Stimulated activated CD8-positive, alpha-beta memory T cell treated with anti-CD3 and anti-CD28 coated beads, Interleukin-4, amount 100 ng/mL, for 48 hours (primary cell): Measurements from ENCODE around the gene TOR3A.
"Not testable (repeated sequence)": the region's sequence is repeated elsewhere in the genome, so short reads cannot be mapped to it uniquely, and the experiment has no call there.

Source experiments
- DNase-seq: peaks from one replicate; pipeline ENCODE4 v3.0.0-alpha.2; 2020

TOR3A gene

DNA sequence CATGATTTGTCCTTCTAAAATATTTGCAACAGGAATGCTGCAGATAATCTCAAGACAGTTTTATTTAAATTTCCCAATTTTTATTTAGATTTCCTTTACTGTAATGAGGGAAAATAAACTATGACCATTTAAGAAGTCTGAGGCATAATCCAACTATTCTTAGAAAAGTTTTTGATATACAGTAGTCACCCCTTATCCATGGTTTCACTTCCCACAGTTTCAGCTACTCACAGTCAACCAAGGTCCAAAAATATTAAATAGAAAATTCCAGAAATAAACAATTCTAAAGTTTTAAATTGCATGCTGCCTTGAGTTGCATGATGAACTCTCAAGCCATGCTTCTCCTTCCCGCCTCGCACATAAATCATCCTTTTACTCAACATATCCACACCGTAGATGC is 33.3 kb downstream of the TOR3A start:
- DNase-seq: no peak

GRCh38 chr1:179119513-179119912 is 37.6 kb downstream of the TOR3A start:
- no peak for DNase-seq

DNA sequence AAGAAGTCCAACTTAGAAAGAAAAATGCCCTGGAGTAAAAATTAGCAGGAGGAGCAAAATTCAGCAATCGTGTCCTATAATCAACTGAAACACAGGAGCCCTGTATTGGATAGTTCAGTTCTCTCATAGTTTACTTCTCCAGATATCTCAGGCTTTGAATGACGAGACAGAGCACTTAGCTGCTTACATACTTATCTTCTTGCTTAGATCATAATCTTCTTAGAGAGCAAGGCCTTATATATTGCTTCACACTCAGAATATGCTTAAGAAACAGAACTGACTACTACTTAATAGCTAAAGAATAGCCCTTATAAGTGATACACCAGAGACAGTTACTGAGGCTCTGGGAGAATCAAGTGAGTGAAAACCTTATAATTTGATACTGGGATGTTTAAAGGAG is 38.9 kb downstream of the TOR3A start:
- DNase-seq: no peak

DNA sequence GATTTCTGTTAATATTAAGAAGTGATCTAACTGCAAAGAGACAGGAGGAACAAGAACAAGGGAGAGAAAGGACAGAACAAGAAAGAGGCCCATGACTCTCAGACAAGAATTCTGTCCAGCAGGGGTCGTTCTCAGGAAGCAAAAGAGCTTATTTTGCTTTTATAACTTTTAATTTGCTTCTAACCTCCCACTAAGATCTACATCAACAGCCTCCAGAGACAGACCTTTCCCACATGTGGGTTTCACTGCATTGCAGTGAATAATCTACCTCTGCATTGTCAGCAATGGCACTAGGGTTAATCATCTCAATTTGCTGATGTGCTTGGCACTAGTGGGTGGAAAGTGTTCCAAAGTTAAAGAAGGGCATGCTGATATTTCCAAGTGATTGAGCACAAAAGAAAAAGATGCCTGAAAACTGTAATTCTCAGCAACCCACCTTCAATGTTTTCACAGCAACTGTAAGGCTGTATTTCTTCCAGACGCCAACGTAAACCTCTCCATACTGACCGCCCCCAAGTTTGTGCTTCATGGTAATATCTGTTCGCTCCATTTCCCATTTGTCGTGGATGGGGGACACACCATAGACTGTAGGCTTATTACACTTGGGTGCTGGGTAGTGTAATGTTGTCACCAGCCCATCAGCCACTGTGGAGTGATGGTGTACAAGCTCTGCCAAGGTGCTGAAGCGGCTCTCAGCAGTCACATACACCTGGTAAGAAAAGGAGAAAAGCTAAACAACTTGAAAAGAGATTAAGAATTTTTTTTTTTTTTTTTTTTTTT is 39.5 kb downstream of the TOR3A start:
- peak; percentile 56 for DNase-seq

DNA sequence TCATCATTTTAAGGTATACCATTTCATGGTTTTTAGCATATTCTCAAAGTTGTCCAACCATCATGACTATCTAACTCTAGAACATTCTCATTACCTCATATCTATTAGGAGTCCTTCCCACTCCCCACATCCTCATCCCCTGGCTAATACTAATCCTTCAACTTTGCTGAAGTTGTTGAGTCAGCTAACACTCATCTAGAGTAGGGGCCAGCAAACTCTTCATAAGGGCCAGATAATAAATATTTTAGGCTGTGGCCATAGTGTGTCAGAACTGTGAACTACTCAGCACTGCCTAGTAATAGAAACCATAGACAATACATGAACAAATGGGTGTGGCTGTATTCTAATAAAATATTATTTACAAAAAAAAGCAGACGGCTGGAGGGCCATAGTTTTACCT is 43.0 kb downstream of the TOR3A start:
- DNase-seq: no peak

GRCh38 chr1:179126338-179127060 is 44.6 kb downstream of the TOR3A start:
- DNase-seq: no peak

GRCh38 chr1:179127163-179127895 is 45.5 kb downstream of the TOR3A start:
- DNase-seq: no peak

DNA sequence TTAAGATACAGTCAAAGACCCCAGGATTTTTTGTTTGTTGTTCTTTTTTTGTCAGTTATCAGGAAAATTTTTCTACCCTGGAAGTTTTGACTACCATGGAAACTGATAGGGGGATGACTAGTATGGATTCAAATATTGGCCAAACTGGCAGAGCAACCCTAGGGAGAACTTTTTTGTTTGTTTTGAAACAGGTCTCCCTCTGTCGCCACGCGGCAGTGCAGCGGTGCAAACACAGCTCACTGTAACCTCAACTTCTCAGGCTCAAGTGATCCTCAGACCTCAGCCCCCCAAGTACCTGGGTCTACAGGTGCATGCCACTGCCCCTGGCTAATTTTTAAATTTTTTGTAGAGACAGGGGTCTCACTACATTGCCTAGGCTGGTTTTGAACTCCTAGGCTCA is 46.6 kb downstream of the TOR3A start:
- DNase-seq: no peak

- no peak for DNase-seq
Measured at GRCh38 chr1:179129702-179130473, 48.0 kb downstream of the TOR3A start.

DNA sequence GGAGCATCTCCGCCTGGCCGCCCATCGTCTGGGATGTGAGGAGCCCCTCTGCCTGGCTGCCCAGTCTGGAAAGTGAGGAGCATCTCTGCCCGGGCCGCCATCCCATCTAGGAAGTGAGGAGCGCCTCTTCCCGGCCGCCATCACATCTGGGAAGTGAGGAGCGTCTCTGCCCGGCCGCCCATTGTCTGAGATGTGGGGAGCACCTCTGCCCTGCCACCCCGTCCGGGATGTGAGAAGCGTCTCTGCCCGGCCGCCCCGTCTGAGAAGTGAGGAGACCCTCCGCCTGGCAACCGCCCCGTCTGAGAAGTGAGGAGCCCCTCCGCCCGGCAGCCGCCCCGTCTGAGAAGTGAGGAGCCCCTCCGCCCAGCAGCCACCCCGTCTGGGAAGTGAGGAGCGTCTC is 53.3 kb downstream of the TOR3A start:
- DNase-seq: not testable (repeated sequence)

DNA sequence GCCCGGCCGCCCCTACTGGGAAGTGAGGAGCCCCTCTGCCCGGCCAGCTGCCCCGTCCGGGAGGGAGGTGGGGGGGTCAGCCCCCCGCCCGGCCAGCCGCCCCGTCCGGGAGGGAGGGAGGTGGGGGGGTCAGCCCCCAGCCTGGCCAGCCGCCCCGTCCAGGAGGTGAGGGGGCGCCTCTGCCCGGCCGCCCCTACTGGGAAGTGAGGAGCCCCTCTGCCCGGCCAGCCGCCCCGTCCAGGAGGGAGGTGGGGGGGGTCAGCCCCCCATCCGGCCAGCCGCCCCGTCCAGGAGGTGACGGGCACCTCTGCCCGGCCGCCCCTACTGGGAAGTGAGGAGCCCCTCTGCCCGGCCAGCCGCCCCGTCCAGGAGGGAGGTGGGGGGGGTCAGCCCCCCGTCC is 53.8 kb downstream of the TOR3A start:
- DNase-seq: not testable (repeated sequence)

DNA sequence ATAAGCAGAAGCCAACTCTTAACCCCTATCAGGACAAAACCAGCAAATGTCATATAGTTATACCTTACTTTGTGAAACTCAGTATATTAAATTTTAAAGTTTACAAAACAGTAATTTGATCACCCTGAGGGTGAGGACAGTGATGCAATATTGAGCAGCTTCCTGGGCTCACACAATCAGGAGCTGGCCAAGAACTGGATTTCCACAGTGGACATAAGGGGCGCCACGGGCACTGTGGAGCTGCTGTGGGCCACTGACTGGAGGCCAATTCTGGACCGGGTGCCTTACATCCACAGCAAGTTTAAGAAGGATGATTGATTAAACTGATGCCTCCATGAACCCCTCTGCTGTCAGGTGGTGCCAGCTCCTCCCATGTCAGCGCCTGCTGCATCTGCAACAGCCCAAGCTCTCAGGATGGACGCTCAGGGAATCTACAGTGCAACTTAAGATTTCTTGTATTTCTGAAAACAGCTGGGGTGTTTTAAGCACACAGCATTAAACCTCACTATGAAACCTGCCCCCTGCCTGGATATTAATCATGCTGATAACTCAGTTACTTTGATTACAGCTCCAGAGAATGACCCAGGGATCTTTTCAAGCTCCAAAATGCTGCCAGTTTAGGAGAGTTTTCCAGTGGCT is 55.9 kb downstream of the TOR3A start:
- DNase-seq: no peak

DNA sequence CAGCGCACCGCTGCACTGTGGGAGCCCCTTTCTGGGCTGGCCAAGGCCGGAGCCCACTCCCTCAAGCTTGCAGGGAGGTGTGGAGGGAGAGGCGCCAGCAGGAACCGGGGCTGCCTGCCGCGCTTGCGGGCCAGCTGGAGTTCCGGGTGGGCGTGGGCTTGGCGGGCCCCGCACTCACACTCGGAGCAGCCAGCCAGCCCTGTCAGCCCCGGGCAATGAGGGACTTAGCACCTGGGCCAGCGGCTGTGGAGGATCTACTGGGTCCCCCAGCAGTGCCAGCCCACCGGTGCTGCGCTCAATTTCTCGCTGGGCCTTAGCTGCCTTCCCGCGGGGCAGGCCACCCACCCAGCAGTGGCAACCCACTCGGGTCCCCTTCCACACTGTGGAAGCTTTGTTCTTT is 56.9 kb downstream of the TOR3A start:
- DNase-seq: not testable (repeated sequence)

- DNase-seq: peak; percentile 43
Measured at GRCh38 chr1:179141592-179142251, 59.9 kb downstream of the TOR3A start.

GRCh38 chr1:179142889-179143299 is 61.0 kb downstream of the TOR3A start:
- no peak for DNase-seq

- DNase-seq: no peak
Measured at GRCh38 chr1:179143322-179143721, 61.5 kb downstream of the TOR3A start.

DNA sequence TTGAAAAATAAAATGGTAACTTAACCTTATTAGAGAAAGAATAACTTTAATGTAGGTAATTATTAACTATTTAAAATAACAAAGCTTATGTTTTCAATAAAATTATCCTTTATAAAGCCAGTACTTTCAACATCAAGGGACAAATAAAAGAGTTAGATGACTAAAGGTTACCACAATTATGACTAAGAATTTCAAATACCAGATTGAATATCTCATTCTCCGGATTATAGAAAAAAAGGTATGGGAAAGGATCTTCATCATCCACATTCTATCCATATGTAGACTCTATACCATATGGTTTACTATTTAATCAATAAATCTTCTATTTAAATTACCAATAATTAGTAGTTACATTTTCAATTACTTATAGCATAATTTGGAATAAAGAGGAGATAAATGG is 62.8 kb downstream of the TOR3A start:
- DNase-seq: no peak

GRCh38 chr1:179145521-179145920 is 63.7 kb downstream of the TOR3A start:
- DNase-seq: no peak
